GM21529 (cell line): ENCODE results near the gene IFRD1.

Experiments used
- ATAC-seq: cut with Tn5 transposase; IDR thresholded peaks from one replicate; pipeline ENCODE4 v1.9.1; 2021; ENCODE audit not compliant: unreplicated experiment

IFRD1 gene

GRCh38 chr7:112485766-112486165 is 35.5 kb downstream of the IFRD1 start:
- no peak for ATAC-seq

- ATAC-seq = no peak
Measured at GRCh38 chr7:112487457-112488263, 37.4 kb downstream of the IFRD1 start.

- no peak for ATAC-seq
Measured at GRCh38 chr7:112488264-112488552, 37.9 kb downstream of the IFRD1 start.

- ATAC-seq = no peak
Measured at GRCh38 chr7:112492186-112492585, 41.9 kb downstream of the IFRD1 start.

GRCh38 chr7:112494656-112495055 is 44.4 kb downstream of the IFRD1 start:
- ATAC-seq = no peak

GRCh38 chr7:112495156-112495788 is 45.0 kb downstream of the IFRD1 start:
- ATAC-seq = no peak

- ATAC-seq = peak; percentile 60
Measured at GRCh38 chr7:112495810-112496462, 45.7 kb downstream of the IFRD1 start.

- peak; percentile 87 for ATAC-seq
Measured at GRCh38 chr7:112497481-112497880, 47.2 kb downstream of the IFRD1 start.

GRCh38 chr7:112500619-112501018 is 50.4 kb downstream of the IFRD1 start:
- no peak for ATAC-seq

- no peak for ATAC-seq
Measured at GRCh38 chr7:112501801-112502503, 51.7 kb downstream of the IFRD1 start.

GRCh38 chr7:112502700-112503099 is 52.4 kb downstream of the IFRD1 start:
- ATAC-seq = no peak

GRCh38 chr7:112503361-112503972 is 53.2 kb downstream of the IFRD1 start:
- no peak for ATAC-seq

- ATAC-seq = no peak
Measured at GRCh38 chr7:112504093-112504695, 53.9 kb downstream of the IFRD1 start.

GRCh38 chr7:112505495-112505894 is 55.2 kb downstream of the IFRD1 start:
- ATAC-seq = no peak

GRCh38 chr7:112508404-112508803 is 58.1 kb downstream of the IFRD1 start:
- no peak for ATAC-seq

- no peak for ATAC-seq
Measured at GRCh38 chr7:112509402-112509801, 59.1 kb downstream of the IFRD1 start.

- ATAC-seq = peak; percentile 75
Measured at GRCh38 chr7:112510001-112510742, 59.9 kb downstream of the IFRD1 start.

- no peak for ATAC-seq
Measured at GRCh38 chr7:112510743-112511110, 60.5 kb downstream of the IFRD1 start.

- ATAC-seq = no peak
Measured at GRCh38 chr7:112511451-112512202, 61.4 kb downstream of the IFRD1 start.
